CD4-positive, alpha-beta T cell (primary cell): ENCODE measurements around the gene PMAIP1. TPM values are rescaled to one million over a fixed set of nuclear protein-coding genes. Genes with fewer than 3 reads are reported as not detected.

Experiments used
- ATAC-seq: fragments of 200-7000 bp; cut with Tn5 transposase; one replicate; pipeline ENCODE4 v1.10.0; 2022; ENCODE audit warnings: mild to moderate bottlenecking; ENCODE audit not compliant: poor library complexity
- CTCF ChIA-PET: fragments of 350-600 bp; sonication (Branson Sonifier 250); formaldehyde crosslinking; loops from one replicate; lab custom pipeline; 2021; ENCODE audit warnings: antibody characterized with exemption, inconsistent platforms; lab: Charles Lee
- POLR2A ChIA-PET: fragments of 350-600 bp; sonication (Branson Sonifier 250); formaldehyde crosslinking; loops from one replicate; lab custom pipeline; 2021; ENCODE audit warnings: antibody characterized with exemption, inconsistent platforms; lab: Charles Lee
- DNase-seq, 14 experiments: peaks; one replicate each; pipeline ENCODE4 v3.0.0-alpha.2; 2013 to 2020; ENCODE audit warnings: mixed read lengths in 2 of 14
- H3K27ac ChIP-seq, 2 donors: one replicate each; pipeline versions ENCODE4 v1.5.1 to v1.7.0; 2013; ENCODE audit warnings: low read length in 2 of 2, low read depth in 1 of 2, mild to moderate bottlenecking in 1 of 2
- H3K27me3 ChIP-seq, 2 experiments: 1 replicate in 1 of 2; 2 replicates in 1 of 2; pipeline versions ENCODE4 v1.6.1 to v1.7.0; 2013; ENCODE audit warnings: low read length in 2 of 2, control low read depth in 1 of 2, mild to moderate bottlenecking in 1 of 2, moderate library complexity in 1 of 2; ENCODE audit not compliant: insufficient read depth in 2 of 2, control insufficient read depth in 1 of 2
- H3K36me3 ChIP-seq: one replicate; pipeline ENCODE4 v1.6.1; 2013; ENCODE audit warnings: low read length, control low read depth; ENCODE audit not compliant: insufficient read depth
- H3K4me1 ChIP-seq: one replicate; pipeline ENCODE4 v1.6.1; 2013; ENCODE audit warnings: low read length, control low read depth; ENCODE audit not compliant: insufficient read depth
- H3K4me3 ChIP-seq: one replicate; pipeline ENCODE4 v1.5.1; 2013; ENCODE audit warnings: mild to moderate bottlenecking, low read length, moderate library complexity
- H3K9me3 ChIP-seq, 2 experiments: 1 replicate in 1 of 2; 2 replicates in 1 of 2; pipeline versions ENCODE4 v1.6.1 to v1.7.0; 2013; ENCODE audit warnings: low read length in 2 of 2, mild to moderate bottlenecking in 2 of 2, control low read depth in 1 of 2, moderate library complexity in 1 of 2; ENCODE audit not compliant: control insufficient read depth in 1 of 2, insufficient read depth in 1 of 2
- H3K27ac Mint-ChIP-seq: one replicate; pipeline ENCODE4 v1.8.0; 2020; ENCODE audit warnings: mixed read lengths
- H3K27me3 Mint-ChIP-seq: one replicate; pipeline ENCODE4 v1.8.0; 2021; ENCODE audit warnings: mixed read lengths
- H3K36me3 Mint-ChIP-seq: one replicate; pipeline ENCODE4 v1.8.0; 2021; ENCODE audit warnings: low read depth, mixed read lengths
- H3K4me1 Mint-ChIP-seq: one replicate; pipeline ENCODE4 v1.8.0; 2021; ENCODE audit warnings: low read depth, mixed read lengths
- H3K4me3 Mint-ChIP-seq: one replicate; pipeline ENCODE4 v1.8.0; 2020; ENCODE audit warnings: mild to moderate bottlenecking, mixed read lengths
- H3K9me3 Mint-ChIP-seq: one replicate; pipeline ENCODE4 v1.8.0; 2020; ENCODE audit warnings: mixed read lengths
- CTCF ChIP-seq: fragments of 200-600 bp; IDR thresholded peaks from one replicate; pipeline ENCODE4 v1.8.0; 2022; ENCODE audit warnings: antibody characterized with exemption, mild to moderate bottlenecking
- intact Hi-C, 2 experiments: fragments of 100-400 bp; cut with DNase I in 1 of 2; cut with micrococcal nuclease in 1 of 2; formaldehyde crosslinking; loops; one replicate each; pipeline versions ENCODE4 v1.15.1 to v1.9.0; 2023 to 2025; cut with DNase I, micrococcal nuclease
- total RNA-seq, 174 experiments: library from RNA in 2 of 174; stranded (reverse) in 2 of 174; gene quantifications; one replicate each; pipeline ENCODE4 v1.2.3 and lab custom pipeline; 2021 to 2026

PMAIP1 gene
- total RNA-seq, 2 experiments from 2014 or later = 100 to 101 TPM

- POLR2A ChIA-PET = no interaction called here
- H3K4me3 ChIP-seq = peak overlapping the region; percentile 91
Observed at GRCh38 chr18:59898609-59899297, 1.0 kb upstream of the PMAIP1 start.

GRCh38 chr18:59900222-59901128 lies 679 bp downstream of the PMAIP1 start:
- ChIA-PET CTCF (no interaction called here), POLR2A (interaction anchor here (0.6 to 1.2 kb wide), 4 partner anchors 15 to 541 kb away, joined by 3 to 4 read pairs (median 3); partner anchors contain the start of gene LMAN1)
- DNase-seq (peak; percentile 23 to 91 (median 45)), ATAC-seq (peak; percentile 52)
- Mint-ChIP-seq H3K4me3 (peak overlapping the region; percentile 98), H3K4me1 (peaks cover 49% of the 10 kb centered on the region), H3K27ac (peak overlapping the region; percentile 93), H3K36me3 (peaks cover 16% of the 10 kb centered on the region), H3K27me3 (no peaks in the 10 kb centered on the region), H3K9me3 (no peaks in the 10 kb centered on the region)
- H3K36me3 ChIP-seq = peaks cover 9% of the 10 kb centered on the region
- TF ChIP-seq CTCF = no peak
- H3K9me3 ChIP-seq = no peaks in the 10 kb centered on the region
- peak overlapping the region; percentile 78 to 87 for H3K27ac ChIP-seq
- no peaks in the 10 kb centered on the region for H3K27me3 ChIP-seq
- peaks cover 35% of the 10 kb centered on the region for H3K4me1 ChIP-seq
- intact Hi-C loops = loop anchor here in 1 of 2 experiments (10.0 kb wide), 1 partner anchor 546 kb away; the partner anchor contains the start of gene LMAN1
- peak overlapping the region; percentile 91 for H3K4me3 ChIP-seq

More at GRCh38 chr18:59898609-59899297, 1.0 kb upstream of the PMAIP1 start:
- Mint-ChIP-seq H3K4me1 (peaks cover 32% of the 10 kb centered on the region), H3K27ac (peak overlapping the region; percentile 93), H3K36me3 (peaks cover 16% of the 10 kb centered on the region), H3K9me3 (no peaks in the 10 kb centered on the region), H3K4me3 (peak overlapping the region; percentile 98), H3K27me3 (no peaks in the 10 kb centered on the region)
- H3K36me3 ChIP-seq = peaks cover 9% of the 10 kb centered on the region
- CTCF ChIA-PET = interaction anchor here (1.0 kb wide), 1 partner anchor 12 kb away, joined by 3 read pairs; no protein-coding TSS in a partner anchor
- TF ChIP-seq CTCF = no peak
- H3K27me3 ChIP-seq = no peaks in the 10 kb centered on the region
- no peaks in the 10 kb centered on the region for H3K9me3 ChIP-seq
- peak overlapping the region in 1 of 2 donors; percentile 73 for H3K27ac ChIP-seq
- ATAC-seq = no peak
- peak in 1 of 14 experiments; percentile 26 for DNase-seq
- intact Hi-C loops = loop anchor here in 1 of 2 experiments (10.0 kb wide), 1 partner anchor 56 kb away; no protein-coding TSS in a partner anchor
- peaks cover 24% of the 10 kb centered on the region for H3K4me1 ChIP-seq
